ENCODE data around the gene FBXO22.
A peak's percentile ranks its signal among the peaks of the same experiment; 100 is the strongest.

FBXO22 gene

GRCh38 chr15:75921732-75922703 lies 18.3 kb downstream of the FBXO22 start:
- peak in 1 of 2 experiments; percentile 49 for DNase-seq (ENCODE audit: low read depth in 1 of 2, low spot score in 1 of 2)
- Histone ChIP-seq H3K4me3 (replicated peaks; ENCODE audit: insufficient read depth, low read length) (no peak overlapping the region), H3K27me3 (ENCODE audit: insufficient read depth, poor library complexity, severe bottlenecking) (no peaks in the 10 kb centered on the region), H3K27ac (replicated peaks) (no peak overlapping the region)
- TF ChIP-seq CTCF (IDR thresholded peaks at IDR 0.05; ENCODE audit: insufficient read depth, low read length): peak; percentile 6
- TF ChIP-seq POLR2AphosphoS5 (IDR thresholded peaks at IDR 0.05; ENCODE audit: low read depth): no peak
- TF ChIP-seq SPI1 (IDR thresholded peaks at IDR 0.05; ENCODE audit: borderline replicate concordance, low read depth): no peak

GRCh38 chr15:75923756-75924155 lies 20.1 kb downstream of the FBXO22 start:
- no peak for DNase-seq (ENCODE audit: low read depth in 1 of 2, low spot score in 1 of 2)
- H3K27ac ChIP-seq (replicated peaks): no peak overlapping the region
- TF ChIP-seq POLR2AphosphoS5 (IDR thresholded peaks at IDR 0.05; ENCODE audit: low read depth) (no peak), REST (IDR thresholded peaks at IDR 0.05; ENCODE audit: insufficient replicate concordance, low read depth) (no peak), SPI1 (IDR thresholded peaks at IDR 0.05; ENCODE audit: borderline replicate concordance, low read depth) (no peak), CTCF (IDR thresholded peaks at IDR 0.05; ENCODE audit: insufficient read depth, low read length) (no peak), GABPA (IDR thresholded peaks at IDR 0.05; ENCODE audit: low read depth) (no peak)
- no peak overlapping the region for H3K4me3 ChIP-seq (replicated peaks; ENCODE audit: insufficient read depth, low read length)
- no peaks in the 10 kb centered on the region for H3K27me3 ChIP-seq (ENCODE audit: insufficient read depth, poor library complexity, severe bottlenecking)

- H3K4me3 ChIP-seq (replicated peaks; ENCODE audit: insufficient read depth, low read length): no peak overlapping the region
- TF ChIP-seq REST (IDR thresholded peaks at IDR 0.05; ENCODE audit: insufficient replicate concordance, low read depth) (no peak), GABPA (IDR thresholded peaks at IDR 0.05; ENCODE audit: low read depth) (no peak), SPI1 (IDR thresholded peaks at IDR 0.05; ENCODE audit: borderline replicate concordance, low read depth) (no peak), POLR2AphosphoS5 (IDR thresholded peaks at IDR 0.05; ENCODE audit: low read depth) (no peak)
- H3K27ac ChIP-seq (replicated peaks): no peak overlapping the region
- no peaks in the 10 kb centered on the region for H3K27me3 ChIP-seq (ENCODE audit: insufficient read depth, poor library complexity, severe bottlenecking)
- no peak for DNase-seq (ENCODE audit: low read depth in 1 of 2, low spot score in 1 of 2)
Measured at GRCh38 chr15:75924576-75924975, 20.9 kb downstream of the FBXO22 start.

- H3K27ac ChIP-seq (replicated peaks): no peak overlapping the region
- TF ChIP-seq SPI1 (IDR thresholded peaks at IDR 0.05; ENCODE audit: borderline replicate concordance, low read depth) (peak; percentile 80; the same call in 1 of the 2 replicates), CTCF (IDR thresholded peaks at IDR 0.05; ENCODE audit: insufficient read depth, low read length) (no peak)
- H3K4me3 ChIP-seq (replicated peaks; ENCODE audit: insufficient read depth, low read length): no peak overlapping the region
- no peak for DNase-seq (ENCODE audit: low read depth in 1 of 2, low spot score in 1 of 2)
- no peaks in the 10 kb centered on the region for H3K27me3 ChIP-seq (ENCODE audit: insufficient read depth, poor library complexity, severe bottlenecking)
Measured at GRCh38 chr15:75925440-75925839, 21.8 kb downstream of the FBXO22 start.

All from HL-60 (cell line).